ENCODE measurements around the gene SCAI.

Gene SCAI

GRCh38 chr9:125074976-125075375, 68.4 kb downstream of the SCAI start:
- ChIA-PET POLR2A (ENCODE audit: low non-redundant PET) (no interaction called here), CTCF (interaction anchor here (0.7 kb wide), 1 partner anchor 31 kb away, joined by 4 read pairs; no protein-coding TSS in a partner anchor)
- no peak for DNase-seq (ENCODE audit: low spot score)
- no peak overlapping the region for H3K27ac ChIP-seq
- TF ChIP-seq CTCF (conservative IDR thresholded peaks at IDR 0.05; ENCODE audit: low read depth), result no peak

- no peak for TF ChIP-seq CTCF (conservative IDR thresholded peaks at IDR 0.05; ENCODE audit: low read depth)
- CTCF ChIA-PET, result no interaction called here
- no peak for DNase-seq (ENCODE audit: low spot score)
- no peak overlapping the region for H3K27ac ChIP-seq
- POLR2A ChIA-PET (ENCODE audit: low non-redundant PET), result no interaction called here
Measured at GRCh38 chr9:125066839-125067619, 76.3 kb downstream of the SCAI start.

GRCh38 chr9:125061391-125061790, 81.9 kb downstream of the SCAI start:
- no peak overlapping the region for H3K27ac ChIP-seq
- POLR2A ChIA-PET (ENCODE audit: low non-redundant PET), result interaction anchor here (0.5 kb wide), 1 partner anchor 199 kb away, joined by 3 read pairs; no protein-coding TSS in a partner anchor
- CTCF ChIA-PET, result interaction anchor here (0.5 kb wide), 1 partner anchor 50 kb away, joined by 5 read pairs; no protein-coding TSS in a partner anchor

GRCh38 chr9:125049212-125050049, 93.9 kb downstream of the SCAI start:
- TF ChIP-seq CTCF (conservative IDR thresholded peaks at IDR 0.05; ENCODE audit: low read depth), result no peak
- H3K27ac ChIP-seq, result no peak overlapping the region
- ChIA-PET POLR2A (ENCODE audit: low non-redundant PET) (interaction anchor here (0.7 kb wide), 1 partner anchor 54 kb away, joined by 3 read pairs; no protein-coding TSS in a partner anchor), CTCF (no interaction called here)
- no peak for DNase-seq (ENCODE audit: low spot score)

More at GRCh38 chr9:125061391-125061790, 81.9 kb downstream of the SCAI start:
- no peak for DNase-seq (ENCODE audit: low spot score)
- TF ChIP-seq CTCF (conservative IDR thresholded peaks at IDR 0.05; ENCODE audit: low read depth), result no peak

GRCh38 chr9:125043631-125044030, 99.7 kb downstream of the SCAI start:
- CTCF ChIA-PET, result interaction anchor here (0.6 kb wide), 2 partner anchors 9 to 540 kb away, joined by 3 to 7 read pairs; no protein-coding TSS in a partner anchor
- no peak for TF ChIP-seq CTCF (conservative IDR thresholded peaks at IDR 0.05; ENCODE audit: low read depth)
- DNase-seq (ENCODE audit: low spot score), result no peak
- no peak overlapping the region for H3K27ac ChIP-seq
- POLR2A ChIA-PET (ENCODE audit: low non-redundant PET), result interaction anchor here (0.5 kb wide), 1 partner anchor 1787 kb away, joined by 3 read pairs; no protein-coding TSS in a partner anchor

GRCh38 chr9:125043148-125043547, 100.2 kb downstream of the SCAI start:
- TF ChIP-seq CTCF (conservative IDR thresholded peaks at IDR 0.05; ENCODE audit: low read depth), result no peak
- no peak overlapping the region for H3K27ac ChIP-seq
- ChIA-PET POLR2A (ENCODE audit: low non-redundant PET) (interaction anchor here (0.5 kb wide), 1 partner anchor 1787 kb away, joined by 3 read pairs; no protein-coding TSS in a partner anchor), CTCF (interaction anchor here (0.6 kb wide), 2 partner anchors 8 to 541 kb away, joined by 3 to 7 read pairs; no protein-coding TSS in a partner anchor)
- no peak for DNase-seq (ENCODE audit: low spot score)
